SK-N-MC (cell line): ENCODE measurements around the gene CFI.

Source experiments
- EZH2 ChIP-seq: fragments of 200-600 bp; sonication (generic); IDR thresholded peaks from one replicate; pipeline ENCODE4 v1.6.1; 2017; ENCODE audit warnings: antibody characterized with exemption
- FOXP2 ChIP-seq: optimal IDR thresholded peaks from 2 replicates; pipeline ENCODE3; 2011; ENCODE audit warnings: mild to moderate bottlenecking, moderate library complexity; ENCODE audit not compliant: insufficient read depth; ENCODE audit errors: extremely low read length, control extremely low read depth
- POLR2AphosphoS5 ChIP-seq: IDR thresholded peaks from 2 replicates; pipeline ENCODE4 v1.6.1; 2012; ENCODE audit warnings: mild to moderate bottlenecking, low read depth, low read length, borderline replicate concordance

DNA sequence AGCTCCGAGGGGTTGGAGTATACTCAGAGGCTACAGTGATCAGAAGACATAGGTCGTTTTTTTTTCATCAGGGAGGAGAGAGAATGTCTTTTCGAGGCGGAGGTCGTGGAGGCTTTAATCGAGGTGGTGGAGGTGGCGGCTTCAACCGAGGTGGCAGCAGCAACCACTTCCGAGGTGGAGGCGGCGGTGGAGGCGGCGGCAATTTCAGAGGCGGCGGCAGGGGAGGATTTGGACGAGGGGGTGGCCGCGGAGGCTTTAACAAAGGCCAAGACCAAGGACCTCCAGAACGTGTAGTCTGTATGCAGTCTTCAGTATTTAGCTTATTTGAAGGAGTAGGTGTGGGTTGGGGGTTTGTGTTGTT, 14.3 kb upstream of the CFI start:
- no peak for TF ChIP-seq EZH2
- no peak for TF ChIP-seq POLR2AphosphoS5
- no peak for TF ChIP-seq FOXP2
